Spinal cord (tissue), 10 donors: ENCODE data around the gene TIMM9. TPM values are rescaled to one million over a fixed set of nuclear protein-coding genes. Genes with fewer than 3 reads are reported as not detected.

ENCODE experiments used
- DNase-seq, 6 donors: peaks; one replicate each; pipeline versions ENCODE4 v3.0.0 to v3.0.0-alpha.2; 2013 to 2015; ENCODE audit warnings: low spot score in 6 of 6, low read depth in 4 of 6
- H3K27ac ChIP-seq: one replicate; pipeline ENCODE4 v1.5.1; 2013; ENCODE audit warnings: low read depth, low read length, control low read depth
- H3K27me3 ChIP-seq: one replicate; pipeline ENCODE4 v1.6.1; 2013; ENCODE audit warnings: low read length; ENCODE audit not compliant: control insufficient read depth, insufficient read depth
- H3K36me3 ChIP-seq: one replicate; pipeline ENCODE4 v1.6.1; 2013; ENCODE audit warnings: low read length; ENCODE audit not compliant: control insufficient read depth, insufficient read depth
- H3K4me1 ChIP-seq: one replicate; pipeline ENCODE4 v1.6.1; 2013; ENCODE audit warnings: low read length; ENCODE audit not compliant: control insufficient read depth, insufficient read depth
- H3K4me3 ChIP-seq: one replicate; pipeline ENCODE4 v1.5.1; 2013; ENCODE audit warnings: low read depth, low read length, control low read depth
- H3K9me3 ChIP-seq: one replicate; pipeline ENCODE4 v1.6.1; 2013; ENCODE audit warnings: low read length; ENCODE audit not compliant: control insufficient read depth, insufficient read depth
- WGBS: methylation state at CpG from one replicate; pipeline ENCODE4 v1.1.5; 2013; ENCODE audit warnings: missing lambda C conversion rate; ENCODE audit not compliant: insufficient coverage; 5-methylcytosine and 5-hydroxymethylcytosine counted together
- long read RNA-seq, 4 donors: transcript quantifications; one replicate each; lab custom pipeline, GENCODE V29; 2026
- polyA plus RNA-seq, 2 donors: library from polyadenylated mRNA; unstranded; fragments of 120-200 nt; gene quantifications; one replicate each; pipeline ENCODE4 v1.2.1, GENCODE V29; 2013; ENCODE audit not compliant: insufficient read length in 2 of 2
- total RNA-seq, 2 donors: library from RNA; depleted of rRNA in 1 of 2; stranded (reverse); fragments of 120-200 nt in 1 of 2; fragments of >200 nt in 1 of 2; gene quantifications; one replicate each; pipeline versions ENCODE4 v1.2.3 to v1.2.4, GENCODE V29; 2013 to 2014
- donor health status: healthy.

The TIMM9 gene
- total RNA-seq (10 to 100 TPM; 27.3 to 34.0 TPM), polyA plus RNA-seq (10 to 100 TPM; 59.1 to 66.6 TPM)
- long read RNA-seq, donor 1, partial matches to known transcripts = 13 of 16 reads
- long read RNA-seq, donor 1, other reads (novel, unspliced or antisense) = 0 of 16 reads
- long read RNA-seq, donor 2, partial matches to known transcripts = 10 of 11 reads
- long read RNA-seq, donor 2, other reads (novel, unspliced or antisense) = 0 of 11 reads
- long read RNA-seq, donor 3, partial matches to known transcripts = 9 of 9 reads
- long read RNA-seq, donor 3, other reads (novel, unspliced or antisense) = 0 of 9 reads
- long read RNA-seq, donor 4, partial matches to known transcripts = 29 of 34 reads
- long read RNA-seq, donor 4, other reads (novel, unspliced or antisense) = 0 of 34 reads

- H3K27ac ChIP-seq = peak within 1 kb of the TSS; percentile 97
- peak; percentile 94 to 100 (median 98) for DNase-seq
- H3K36me3 ChIP-seq = peaks cover 5% of the 10 kb centered on the region
- H3K27me3 ChIP-seq = no peaks in the 10 kb centered on the region
- WGBS = 0% methylated on average over 21 of the region's 33 CpGs
- H3K4me1 ChIP-seq = peaks cover 8% of the 10 kb centered on the region
- peak within 1 kb of the TSS; percentile 97 for H3K4me3 ChIP-seq
- H3K9me3 ChIP-seq = no peaks in the 10 kb centered on the region
Measured at GRCh38 chr14:58427281-58428117, at the start of gene TIMM9, which contains the start of gene KIAA0586. Gene TIMM9 (minus strand): TSS chr14:58427531. CDS start chr14:58411945, 15,586 bp downstream. Gene KIAA0586 (plus strand): TSS chr14:58427719. CDS start chr14:58428265, 546 bp downstream.

- Histone ChIP-seq H3K9me3 (no peaks in the 10 kb centered on the region), H3K4me1 (no peaks in the 10 kb centered on the region), H3K27me3 (no peaks in the 10 kb centered on the region), H3K36me3 (peaks cover 7% of the 10 kb centered on the region), H3K4me3 (no peak overlapping the region), H3K27ac (no peak overlapping the region)
- no CpG with 5 or more reads among the region's 1 CpG for WGBS
- DNase-seq = no peak
Measured at GRCh38 chr14:58476320-58476719, 49.0 kb upstream of the TIMM9 start.

- no peak for DNase-seq
- H3K9me3 ChIP-seq = no peaks in the 10 kb centered on the region
- 73% methylated on average over 2 of the region's 5 CpGs for WGBS
- H3K36me3 ChIP-seq = no peaks in the 10 kb centered on the region
- H3K4me1 ChIP-seq = no peaks in the 10 kb centered on the region
- no peak overlapping the region for H3K27ac ChIP-seq
- H3K27me3 ChIP-seq = no peaks in the 10 kb centered on the region
- H3K4me3 ChIP-seq = no peak overlapping the region
Measured at GRCh38 chr14:58469309-58469708, 42.0 kb upstream of the TIMM9 start.

GRCh38 chr14:58467575-58467974 lies 40.2 kb upstream of the TIMM9 start:
- Histone ChIP-seq H3K27me3 (no peaks in the 10 kb centered on the region), H3K4me1 (no peaks in the 10 kb centered on the region), H3K27ac (no peak overlapping the region), H3K4me3 (no peak overlapping the region), H3K36me3 (no peaks in the 10 kb centered on the region), H3K9me3 (no peaks in the 10 kb centered on the region)
- no CpG with 5 or more reads among the region's 2 CpGs for WGBS
- DNase-seq = no peak

- 100% methylated on average over 1 of the region's 1 CpG for WGBS
Measured at GRCh38 chr14:58466459-58466858, 39.1 kb upstream of the TIMM9 start.

GRCh38 chr14:58465421-58465820 lies 38.1 kb upstream of the TIMM9 start:
- Histone ChIP-seq H3K27ac (no peak overlapping the region), H3K4me3 (no peak overlapping the region), H3K27me3 (no peaks in the 10 kb centered on the region), H3K36me3 (peaks cover 2% of the 10 kb centered on the region), H3K9me3 (no peaks in the 10 kb centered on the region), H3K4me1 (no peaks in the 10 kb centered on the region)
- DNase-seq = no peak
- no CpG with 5 or more reads among the region's 2 CpGs for WGBS

More at GRCh38 chr14:58466459-58466858, 39.1 kb upstream of the TIMM9 start:
- Histone ChIP-seq H3K27ac (no peak overlapping the region), H3K4me3 (no peak overlapping the region), H3K9me3 (no peaks in the 10 kb centered on the region), H3K27me3 (no peaks in the 10 kb centered on the region), H3K36me3 (no peaks in the 10 kb centered on the region), H3K4me1 (no peaks in the 10 kb centered on the region)
- no peak for DNase-seq

- no peaks in the 10 kb centered on the region for H3K9me3 ChIP-seq
- H3K27ac ChIP-seq = no peak overlapping the region
- H3K4me1 ChIP-seq = no peaks in the 10 kb centered on the region
- 94% methylated on average over 6 of the region's 8 CpGs for WGBS
- no peak for DNase-seq
- no peaks in the 10 kb centered on the region for H3K27me3 ChIP-seq
- peaks cover 2% of the 10 kb centered on the region for H3K36me3 ChIP-seq
- no peak overlapping the region for H3K4me3 ChIP-seq
Measured at GRCh38 chr14:58464652-58465051, 37.3 kb upstream of the TIMM9 start.

- Histone ChIP-seq H3K36me3 (peaks cover 2% of the 10 kb centered on the region), H3K4me1 (no peaks in the 10 kb centered on the region), H3K4me3 (no peak overlapping the region), H3K9me3 (no peaks in the 10 kb centered on the region), H3K27me3 (no peaks in the 10 kb centered on the region), H3K27ac (no peak overlapping the region)
- DNase-seq = no peak
- 100% methylated on average over 2 of the region's 2 CpGs for WGBS
Measured at GRCh38 chr14:58463147-58463546, 35.8 kb upstream of the TIMM9 start.

- DNase-seq = no peak
- no peaks in the 10 kb centered on the region for H3K9me3 ChIP-seq
- no peaks in the 10 kb centered on the region for H3K4me1 ChIP-seq
- no peak overlapping the region for H3K27ac ChIP-seq
- no CpG with 5 or more reads among the region's 2 CpGs for WGBS
- H3K27me3 ChIP-seq = no peaks in the 10 kb centered on the region
- H3K4me3 ChIP-seq = no peak overlapping the region
- peaks cover 2% of the 10 kb centered on the region for H3K36me3 ChIP-seq
Measured at GRCh38 chr14:58460772-58461171, 33.4 kb upstream of the TIMM9 start.
